Measurements from ENCODE around the gene RETREG2. TPM values are rescaled to one million over a fixed set of nuclear protein-coding genes. Genes with fewer than 3 reads are reported as not detected.

The RETREG2 gene
- total RNA-seq, 1 experiment from 2014 or later, result 59.5 TPM

DNA sequence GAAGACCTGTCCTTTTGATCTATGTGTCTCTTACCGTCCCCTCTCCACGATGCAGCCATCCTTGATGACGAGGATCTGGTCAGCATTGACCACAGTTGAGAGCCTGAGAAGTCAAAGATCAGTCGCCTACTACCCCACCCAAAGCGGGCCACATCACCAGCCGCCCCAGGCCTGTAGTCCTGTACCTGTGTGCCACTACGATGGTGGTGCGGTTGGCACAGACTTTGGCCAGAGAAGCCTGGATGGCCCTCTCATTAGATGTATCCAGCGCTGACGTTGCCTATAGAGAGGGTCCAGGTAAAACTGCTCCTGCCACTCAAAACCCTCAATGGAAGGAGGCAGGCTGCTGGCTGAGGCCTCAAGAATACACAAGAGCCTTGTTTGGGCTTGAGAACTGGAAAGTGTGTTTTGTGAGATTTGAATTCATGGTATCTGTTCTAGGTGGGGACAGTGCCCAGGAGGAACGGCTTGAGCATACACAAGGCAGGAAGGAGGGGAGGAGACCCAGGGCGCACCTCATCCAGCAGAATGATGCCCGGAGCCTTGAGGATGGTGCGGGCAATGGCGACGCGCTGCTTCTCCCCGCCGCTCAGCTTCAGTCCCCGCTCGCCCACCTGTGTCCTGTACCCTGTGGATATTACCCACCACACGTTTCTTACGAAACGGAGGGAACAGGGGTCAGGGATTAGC, 32.3 kb downstream of the RETREG2 start:
- H3K36me3 ChIP-seq (ENCODE audit: control insufficient read depth, insufficient read depth, low read length), result peaks cover 21% of the 10 kb centered on the region
- POLR2A ChIA-PET, result no interaction called here
- CTCF ChIA-PET, result no interaction called here
- Mint-ChIP-seq H3K4me3 (ENCODE audit: unreplicated experiment) (no peak overlapping the region), H3K9me3 (ENCODE audit: unreplicated experiment) (no peaks in the 10 kb centered on the region), H3K27me3 (ENCODE audit: insufficient read depth, unreplicated experiment) (no peaks in the 10 kb centered on the region), H3K27ac (ENCODE audit: unreplicated experiment) (no peak overlapping the region), H3K4me1 (ENCODE audit: low read depth, unreplicated experiment) (peaks cover 5% of the 10 kb centered on the region), H3K36me3 (ENCODE audit: insufficient read depth, unreplicated experiment) (peaks cover 60% of the 10 kb centered on the region)
- intact Hi-C loops (cut with micrococcal nuclease; ENCODE audit: unreplicated experiment), result no loop called here
- no peak overlapping the region for H3K4me3 ChIP-seq (ENCODE audit: low read depth, low read length)
- no peak for DNase-seq
- no TSS peak for BruUV-seq (replicated peaks)
- H3K4me1 ChIP-seq, result peaks cover 8% of the 10 kb centered on the region
- no peaks in the 10 kb centered on the region for H3K27me3 ChIP-seq (replicated peaks; ENCODE audit: control insufficient read depth, insufficient read depth, low read length)
- no peaks in the 10 kb centered on the region for H3K9me3 ChIP-seq
- TF ChIP-seq, protein P1, sequence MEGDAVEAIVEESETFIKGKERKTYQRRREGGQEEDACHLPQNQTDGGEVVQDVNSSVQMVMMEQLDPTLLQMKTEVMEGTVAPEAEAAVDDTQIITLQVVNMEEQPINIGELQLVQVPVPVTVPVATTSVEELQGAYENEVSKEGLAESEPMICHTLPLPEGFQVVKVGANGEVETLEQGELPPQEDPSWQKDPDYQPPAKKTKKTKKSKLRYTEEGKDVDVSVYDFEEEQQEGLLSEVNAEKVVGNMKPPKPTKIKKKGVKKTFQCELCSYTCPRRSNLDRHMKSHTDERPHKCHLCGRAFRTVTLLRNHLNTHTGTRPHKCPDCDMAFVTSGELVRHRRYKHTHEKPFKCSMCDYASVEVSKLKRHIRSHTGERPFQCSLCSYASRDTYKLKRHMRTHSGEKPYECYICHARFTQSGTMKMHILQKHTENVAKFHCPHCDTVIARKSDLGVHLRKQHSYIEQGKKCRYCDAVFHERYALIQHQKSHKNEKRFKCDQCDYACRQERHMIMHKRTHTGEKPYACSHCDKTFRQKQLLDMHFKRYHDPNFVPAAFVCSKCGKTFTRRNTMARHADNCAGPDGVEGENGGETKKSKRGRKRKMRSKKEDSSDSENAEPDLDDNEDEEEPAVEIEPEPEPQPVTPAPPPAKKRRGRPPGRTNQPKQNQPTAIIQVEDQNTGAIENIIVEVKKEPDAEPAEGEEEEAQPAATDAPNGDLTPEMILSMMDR (IDR thresholded peaks at IDR 0.05; ENCODE audit: insufficient read depth in 1 of 2, low read depth in 1 of 2, low read length in 1 of 2, severe bottlenecking in 1 of 2, unreplicated experiment in 1 of 2), result no peak

DNA sequence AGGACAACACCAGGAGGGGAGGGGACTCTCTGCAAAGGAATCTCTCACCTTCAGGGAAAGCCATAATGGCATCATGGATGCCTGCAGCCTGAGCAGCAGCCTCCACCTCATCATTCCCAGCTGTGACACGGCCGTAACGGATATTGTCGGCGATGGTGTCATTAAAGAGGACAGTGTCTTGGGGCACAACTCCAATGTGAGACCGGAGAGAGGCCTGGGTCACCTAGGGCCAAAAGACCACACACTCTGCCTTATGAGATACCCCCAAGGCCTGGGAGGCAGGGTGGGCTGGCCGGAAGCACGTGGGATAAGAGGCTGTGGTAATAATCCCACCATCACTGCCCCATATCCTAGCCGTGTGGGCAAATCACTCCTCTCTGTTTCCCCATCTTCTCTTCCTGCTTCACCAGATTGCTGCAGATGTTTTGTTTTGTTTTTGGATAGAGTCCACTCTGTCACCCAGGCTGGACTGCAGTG, 32.8 kb downstream of the RETREG2 start:
- intact Hi-C loops (cut with micrococcal nuclease; ENCODE audit: unreplicated experiment), result loop anchor here (1.0 kb wide), 1 partner anchor 51 kb away; the partner anchor contains the start of gene NHEJ1
- TF ChIP-seq, protein P1 (IDR thresholded peaks at IDR 0.05; ENCODE audit: insufficient read depth in 1 of 2, low read depth in 1 of 2, low read length in 1 of 2, severe bottlenecking in 1 of 2, unreplicated experiment in 1 of 2), result no peak
- no TSS peak for BruUV-seq (replicated peaks)
- no peaks in the 10 kb centered on the region for H3K27me3 ChIP-seq (replicated peaks; ENCODE audit: control insufficient read depth, insufficient read depth, low read length)
- H3K36me3 ChIP-seq (ENCODE audit: control insufficient read depth, insufficient read depth, low read length), result peaks cover 21% of the 10 kb centered on the region
- no peak for DNase-seq
- CTCF ChIA-PET, result interaction anchor here (0.5 kb wide), 1 partner anchor 84 kb away, joined by 3 read pairs; no protein-coding TSS in a partner anchor
- H3K4me1 Mint-ChIP-seq (ENCODE audit: low read depth, unreplicated experiment), result peaks cover 5% of the 10 kb centered on the region
- POLR2A ChIA-PET, result interaction anchor here (0.6 kb wide), 1 partner anchor 39 kb away, joined by 4 read pairs; no protein-coding TSS in a partner anchor
- H3K36me3 Mint-ChIP-seq (ENCODE audit: insufficient read depth, unreplicated experiment), result peaks cover 61% of the 10 kb centered on the region
- no peaks in the 10 kb centered on the region for H3K9me3 Mint-ChIP-seq (ENCODE audit: unreplicated experiment)
- no peaks in the 10 kb centered on the region for H3K27me3 Mint-ChIP-seq (ENCODE audit: insufficient read depth, unreplicated experiment)
- H3K4me3 Mint-ChIP-seq (ENCODE audit: unreplicated experiment), result no peak overlapping the region
- no peak overlapping the region for H3K27ac Mint-ChIP-seq (ENCODE audit: unreplicated experiment)
- H3K4me3 ChIP-seq (ENCODE audit: low read depth, low read length), result no peak overlapping the region
- no peaks in the 10 kb centered on the region for H3K9me3 ChIP-seq
- peaks cover 8% of the 10 kb centered on the region for H3K4me1 ChIP-seq

DNA sequence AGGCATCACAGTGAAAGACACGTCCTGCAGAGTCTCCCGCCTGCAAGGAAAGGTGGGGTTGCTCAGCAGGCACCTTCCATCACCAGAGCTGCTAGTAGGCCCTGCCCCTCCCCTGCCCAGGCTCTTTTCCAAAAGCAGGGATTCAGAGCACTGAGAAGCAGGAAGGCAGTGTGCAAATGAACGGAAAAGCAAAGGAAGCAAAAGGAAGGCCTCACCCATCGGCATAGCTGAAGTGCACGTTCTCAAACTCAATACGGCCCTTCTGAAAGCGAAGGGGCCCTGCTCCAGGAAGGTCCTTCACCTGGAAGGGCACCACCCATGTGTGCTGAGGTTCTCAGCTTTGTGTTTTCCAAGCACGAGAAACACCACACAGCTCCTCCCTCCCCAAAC, 34.9 kb downstream of the RETREG2 start:
- no peak overlapping the region for H3K27ac Mint-ChIP-seq (ENCODE audit: unreplicated experiment)
- Histone ChIP-seq H3K9me3 (no peaks in the 10 kb centered on the region), H3K27me3 (replicated peaks; ENCODE audit: control insufficient read depth, insufficient read depth, low read length) (no peaks in the 10 kb centered on the region), H3K4me3 (ENCODE audit: low read depth, low read length) (no peak overlapping the region), H3K36me3 (ENCODE audit: control insufficient read depth, insufficient read depth, low read length) (peaks cover 21% of the 10 kb centered on the region), H3K4me1 (peaks cover 14% of the 10 kb centered on the region)
- peak in 1 of 2 experiments; percentile 31 for DNase-seq
- no peaks in the 10 kb centered on the region for H3K9me3 Mint-ChIP-seq (ENCODE audit: unreplicated experiment)
- H3K36me3 Mint-ChIP-seq (ENCODE audit: insufficient read depth, unreplicated experiment), result peaks cover 65% of the 10 kb centered on the region
- BruUV-seq (replicated peaks), result no TSS peak
- CTCF ChIA-PET, result no interaction called here
- peaks cover 5% of the 10 kb centered on the region for H3K4me1 Mint-ChIP-seq (ENCODE audit: low read depth, unreplicated experiment)
- POLR2A ChIA-PET, result no interaction called here
- H3K27me3 Mint-ChIP-seq (ENCODE audit: insufficient read depth, unreplicated experiment), result no peaks in the 10 kb centered on the region
- no peak overlapping the region for H3K4me3 Mint-ChIP-seq (ENCODE audit: unreplicated experiment)
- TF ChIP-seq, protein P1 (IDR thresholded peaks at IDR 0.05; ENCODE audit: insufficient read depth in 1 of 2, low read depth in 1 of 2, low read length in 1 of 2, severe bottlenecking in 1 of 2, unreplicated experiment in 1 of 2), result no peak
- intact Hi-C loops (cut with micrococcal nuclease; ENCODE audit: unreplicated experiment), result no loop called here
